SU-DHL-6 (cell line): ENCODE results near the gene SDS.
"Not testable (repeated sequence)": the region's sequence is repeated elsewhere in the genome, so short reads cannot be mapped to it uniquely, and the experiment has no call there.

ENCODE experiments used
- H2AFZ ChIP-seq: fragments of 200-600 bp; sonication (generic); 2 replicates; pipeline ENCODE4 v1.6.1; 2014; ENCODE audit warnings: low read depth, mild to moderate bottlenecking, moderate library complexity, mixed read lengths, antibody characterized with exemption, low read length; ENCODE audit not compliant: severe bottlenecking
- H3F3A ChIP-seq: fragments of 200-600 bp; shearing (Covaris generic); 2 replicates; pipeline ENCODE4 v1.6.0; 2016; ENCODE audit warnings: antibody characterized with exemption, mild to moderate bottlenecking; ENCODE audit not compliant: insufficient read depth
- H3K27ac ChIP-seq: fragments of 200-600 bp; sonication (generic); 2 replicates; pipeline ENCODE4 v1.5.1; 2016; ENCODE audit warnings: low read depth, mild to moderate bottlenecking, low read length, moderate library complexity, mixed read lengths
- H3K27me3 ChIP-seq: fragments of 200-600 bp; sonication (generic), shearing (Covaris generic); 2 replicates; pipeline ENCODE4 v1.6.0; 2014; ENCODE audit warnings: mild to moderate bottlenecking, low read length
- H3K36me3 ChIP-seq: fragments of 200-600 bp; sonication (generic); 2 replicates; pipeline ENCODE4 v1.6.1; 2014; ENCODE audit warnings: mild to moderate bottlenecking, low read length, mixed read lengths
- H3K4me2 ChIP-seq: fragments of 300-600, 200-600 bp; shearing (Covaris generic), sonication (generic); 2 replicates; pipeline ENCODE4 v1.6.0; 2014; ENCODE audit warnings: low read length, low read depth, mild to moderate bottlenecking; ENCODE audit not compliant: poor library complexity, severe bottlenecking
- H3K4me3 ChIP-seq: fragments of 200-600 bp; sonication (generic); 2 replicates; pipeline ENCODE4 v1.5.1; 2014; ENCODE audit warnings: antibody characterized with exemption, low read length, mild to moderate bottlenecking, mixed read lengths; ENCODE audit not compliant: insufficient read depth, poor library complexity, severe bottlenecking
- H3K79me2 ChIP-seq: fragments of 200-600 bp; sonication (generic); 2 replicates; pipeline ENCODE4 v1.6.1; 2014; ENCODE audit warnings: mild to moderate bottlenecking, low read length, moderate library complexity; ENCODE audit not compliant: insufficient read depth
- H3K9ac ChIP-seq: fragments of 200-600 bp; sonication (generic); 2 replicates; pipeline ENCODE4 v1.7.0; 2014; ENCODE audit warnings: mild to moderate bottlenecking, low read length
- H3K9me2 ChIP-seq: fragments of 200-600 bp; sonication (generic); replicated peaks from 2 replicates; pipeline ENCODE4 v1.6.1; 2014; ENCODE audit warnings: low read length; ENCODE audit not compliant: insufficient read depth
- H3K9me3 ChIP-seq: fragments of 200-600 bp; sonication (generic); 2 replicates; pipeline ENCODE4 v1.6.1; 2014; ENCODE audit warnings: low read length, mixed read lengths; ENCODE audit not compliant: insufficient read depth
- H4K20me1 ChIP-seq: fragments of 200-600 bp; sonication (generic); 2 replicates; pipeline ENCODE4 v1.6.1; 2014; ENCODE audit warnings: low read depth, mild to moderate bottlenecking, antibody characterized with exemption, low read length, moderate library complexity, mixed read lengths
- CTCF ChIP-seq: fragments of 200-600 bp; sonication (generic); IDR thresholded peaks from one replicate; pipeline ENCODE4 v1.5.1; 2017; ENCODE audit warnings: antibody characterized with exemption, mild to moderate bottlenecking, low read length, moderate library complexity; ENCODE audit not compliant: insufficient read depth, poor library complexity, severe bottlenecking
- EZH2phosphoT487 ChIP-seq: fragments of 200-600 bp; sonication (generic), shearing (Covaris generic); conservative IDR thresholded peaks from 2 replicates; pipeline ENCODE4 v1.6.1; 2018; ENCODE audit warnings: mild to moderate bottlenecking, antibody characterized with exemption, low read length, moderate library complexity, mixed read lengths

The SDS gene

GRCh38 chr12:113359133-113359938 lies 44.4 kb downstream of the SDS start:
- no peak overlapping the region for H3K27ac ChIP-seq
- H3K4me3 ChIP-seq, result peak overlapping the region; percentile 79
- peak overlapping the region; percentile 70 for H3K9ac ChIP-seq
- TF ChIP-seq CTCF, result no peak
- TF ChIP-seq EZH2phosphoT487, result no peak
- H3F3A ChIP-seq, result peaks cover 9% of the 10 kb centered on the region; the same call in 1 of the 2 replicates
- no peaks in the 10 kb centered on the region for H4K20me1 ChIP-seq
- H3K79me2 ChIP-seq, result no peaks in the 10 kb centered on the region
- peak overlapping the region; percentile 95 for H2AFZ ChIP-seq
- H3K36me3 ChIP-seq, result no peaks in the 10 kb centered on the region
- peak overlapping the region; percentile 66 for H3K4me2 ChIP-seq
- no peaks in the 10 kb centered on the region for H3K9me2 ChIP-seq
- H3K27me3 ChIP-seq, result no peaks in the 10 kb centered on the region
- H3K9me3 ChIP-seq, result no peaks in the 10 kb centered on the region

GRCh38 chr12:113358381-113359132 lies 45.1 kb downstream of the SDS start, which contains the start of gene PLBD2:
TSS of gene PLBD2 (plus strand) at chr12:113358587. CDS start at chr12:113358601, 14 bp downstream.
- H3K79me2 ChIP-seq, result no peaks in the 10 kb centered on the region
- peak within 1 kb of the TSS; percentile 66 for H3K4me2 ChIP-seq
- no peaks in the 10 kb centered on the region for H3K27me3 ChIP-seq
- H3K9me3 ChIP-seq, result no peaks in the 10 kb centered on the region
- no peaks in the 10 kb centered on the region for H4K20me1 ChIP-seq
- H3K27ac ChIP-seq, result no peak within 1 kb of the TSS
- no peaks in the 10 kb centered on the region for H3K36me3 ChIP-seq
- no peaks in the 10 kb centered on the region for H3K9me2 ChIP-seq
- H2AFZ ChIP-seq, result peak within 1 kb of the TSS; percentile 95
- TF ChIP-seq CTCF (no peak), EZH2phosphoT487 (no peak)
- peaks cover 9% of the 10 kb centered on the region; the same call in 1 of the 2 replicates for H3F3A ChIP-seq
- peak within 1 kb of the TSS; percentile 79 for H3K4me3 ChIP-seq
- H3K9ac ChIP-seq, result peak within 1 kb of the TSS; percentile 70

GRCh38 chr12:113354192-113354591 lies 49.5 kb downstream of the SDS start:
- H3K9me3 ChIP-seq, H3K27ac ChIP-seq, H3K27me3 ChIP-seq, H3K36me3 ChIP-seq, H3K9me2 ChIP-seq, H3K9ac ChIP-seq, H3K4me3 ChIP-seq, H3F3A ChIP-seq, H3K79me2 ChIP-seq, H3K4me2 ChIP-seq, H4K20me1 ChIP-seq, H2AFZ ChIP-seq: not testable (repeated sequence)

- no peak overlapping the region for H2AFZ ChIP-seq
- H3K36me3 ChIP-seq, result no peaks in the 10 kb centered on the region
These were observed 52.6 kb downstream of the SDS start for GRCh38 chr12:113351089-113351488.

More at GRCh38 chr12:113351089-113351488, 52.6 kb downstream of the SDS start:
- no peak overlapping the region for H3K27ac ChIP-seq
- no peak overlapping the region for H3K9ac ChIP-seq
- H4K20me1 ChIP-seq, result no peaks in the 10 kb centered on the region
- H3K9me2 ChIP-seq, result no peaks in the 10 kb centered on the region
- no peaks in the 10 kb centered on the region for H3K27me3 ChIP-seq
- no peak overlapping the region for H3K4me2 ChIP-seq
- H3K9me3 ChIP-seq, result no peaks in the 10 kb centered on the region
- TF ChIP-seq CTCF (no peak), EZH2phosphoT487 (no peak)
- no peaks in the 10 kb centered on the region for H3F3A ChIP-seq
- no peaks in the 10 kb centered on the region for H3K79me2 ChIP-seq
- H3K4me3 ChIP-seq, result no peak overlapping the region
